ENCODE data around the gene AOPEP. TPM values are rescaled to one million over a fixed set of nuclear protein-coding genes. Genes with fewer than 3 reads are reported as not detected.

Gene AOPEP
- total RNA-seq, 1 experiment from 2014 or later: 14.4 TPM

DNA sequence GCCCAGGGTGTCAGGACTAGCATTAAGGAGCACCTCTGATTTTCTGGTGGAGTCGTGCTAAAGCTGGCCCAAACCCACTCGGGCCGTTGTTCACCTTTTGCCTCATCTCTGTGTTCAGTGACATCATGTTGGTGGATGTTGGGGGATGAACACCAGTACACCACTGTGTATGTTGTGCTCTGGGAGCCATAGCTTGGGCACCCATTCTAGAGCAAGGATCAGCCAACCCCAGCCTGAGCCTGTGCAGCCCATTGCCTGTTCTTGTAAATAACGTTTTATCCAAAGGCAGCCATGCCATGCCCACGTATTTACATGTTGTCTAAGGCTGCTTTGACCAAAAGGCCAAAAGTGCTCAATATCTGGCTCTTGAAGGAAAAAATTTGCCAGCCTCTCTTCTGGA, 345.4 kb downstream of the AOPEP start (continued):
- no peak for TF ChIP-seq ERG (CRISPR knock-in tag; IDR thresholded peaks at IDR 0.05)
- TF ChIP-seq, protein P1, sequence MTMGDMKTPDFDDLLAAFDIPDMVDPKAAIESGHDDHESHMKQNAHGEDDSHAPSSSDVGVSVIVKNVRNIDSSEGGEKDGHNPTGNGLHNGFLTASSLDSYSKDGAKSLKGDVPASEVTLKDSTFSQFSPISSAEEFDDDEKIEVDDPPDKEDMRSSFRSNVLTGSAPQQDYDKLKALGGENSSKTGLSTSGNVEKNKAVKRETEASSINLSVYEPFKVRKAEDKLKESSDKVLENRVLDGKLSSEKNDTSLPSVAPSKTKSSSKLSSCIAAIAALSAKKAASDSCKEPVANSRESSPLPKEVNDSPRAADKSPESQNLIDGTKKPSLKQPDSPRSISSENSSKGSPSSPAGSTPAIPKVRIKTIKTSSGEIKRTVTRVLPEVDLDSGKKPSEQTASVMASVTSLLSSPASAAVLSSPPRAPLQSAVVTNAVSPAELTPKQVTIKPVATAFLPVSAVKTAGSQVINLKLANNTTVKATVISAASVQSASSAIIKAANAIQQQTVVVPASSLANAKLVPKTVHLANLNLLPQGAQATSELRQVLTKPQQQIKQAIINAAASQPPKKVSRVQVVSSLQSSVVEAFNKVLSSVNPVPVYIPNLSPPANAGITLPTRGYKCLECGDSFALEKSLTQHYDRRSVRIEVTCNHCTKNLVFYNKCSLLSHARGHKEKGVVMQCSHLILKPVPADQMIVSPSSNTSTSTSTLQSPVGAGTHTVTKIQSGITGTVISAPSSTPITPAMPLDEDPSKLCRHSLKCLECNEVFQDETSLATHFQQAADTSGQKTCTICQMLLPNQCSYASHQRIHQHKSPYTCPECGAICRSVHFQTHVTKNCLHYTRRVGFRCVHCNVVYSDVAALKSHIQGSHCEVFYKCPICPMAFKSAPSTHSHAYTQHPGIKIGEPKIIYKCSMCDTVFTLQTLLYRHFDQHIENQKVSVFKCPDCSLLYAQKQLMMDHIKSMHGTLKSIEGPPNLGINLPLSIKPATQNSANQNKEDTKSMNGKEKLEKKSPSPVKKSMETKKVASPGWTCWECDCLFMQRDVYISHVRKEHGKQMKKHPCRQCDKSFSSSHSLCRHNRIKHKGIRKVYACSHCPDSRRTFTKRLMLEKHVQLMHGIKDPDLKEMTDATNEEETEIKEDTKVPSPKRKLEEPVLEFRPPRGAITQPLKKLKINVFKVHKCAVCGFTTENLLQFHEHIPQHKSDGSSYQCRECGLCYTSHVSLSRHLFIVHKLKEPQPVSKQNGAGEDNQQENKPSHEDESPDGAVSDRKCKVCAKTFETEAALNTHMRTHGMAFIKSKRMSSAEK (CRISPR knock-in tag; IDR thresholded peaks at IDR 0.05; ENCODE audit: borderline replicate concordance): no peak
- no peak for TF ChIP-seq TCF7 (CRISPR knock-in tag; IDR thresholded peaks at IDR 0.05; ENCODE audit: low read depth)
- TF ChIP-seq, protein P2, sequence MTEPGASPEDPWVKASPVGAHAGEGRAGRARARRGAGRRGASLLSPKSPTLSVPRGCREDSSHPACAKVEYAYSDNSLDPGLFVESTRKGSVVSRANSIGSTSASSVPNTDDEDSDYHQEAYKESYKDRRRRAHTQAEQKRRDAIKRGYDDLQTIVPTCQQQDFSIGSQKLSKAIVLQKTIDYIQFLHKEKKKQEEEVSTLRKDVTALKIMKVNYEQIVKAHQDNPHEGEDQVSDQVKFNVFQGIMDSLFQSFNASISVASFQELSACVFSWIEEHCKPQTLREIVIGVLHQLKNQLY (CRISPR knock-in tag; IDR thresholded peaks at IDR 0.05): no peak
- TF ChIP-seq, protein P3, sequence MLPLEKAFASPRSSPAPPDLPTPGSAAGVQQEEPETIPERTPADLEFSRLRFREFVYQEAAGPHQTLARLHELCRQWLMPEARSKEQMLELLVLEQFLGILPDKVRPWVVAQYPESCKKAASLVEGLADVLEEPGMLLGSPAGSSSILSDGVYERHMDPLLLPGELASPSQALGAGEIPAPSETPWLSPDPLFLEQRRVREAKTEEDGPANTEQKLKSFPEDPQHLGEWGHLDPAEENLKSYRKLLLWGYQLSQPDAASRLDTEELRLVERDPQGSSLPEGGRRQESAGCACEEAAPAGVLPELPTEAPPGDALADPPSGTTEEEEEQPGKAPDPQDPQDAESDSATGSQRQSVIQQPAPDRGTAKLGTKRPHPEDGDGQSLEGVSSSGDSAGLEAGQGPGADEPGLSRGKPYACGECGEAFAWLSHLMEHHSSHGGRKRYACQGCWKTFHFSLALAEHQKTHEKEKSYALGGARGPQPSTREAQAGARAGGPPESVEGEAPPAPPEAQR (CRISPR knock-in tag; IDR thresholded peaks at IDR 0.05): no peak
- TF ChIP-seq FOXP1 (CRISPR knock-in tag; IDR thresholded peaks at IDR 0.05; ENCODE audit: borderline replicate concordance): no peak
- TF ChIP-seq ATF1 (CRISPR knock-in tag; IDR thresholded peaks at IDR 0.05): no peak

DNA sequence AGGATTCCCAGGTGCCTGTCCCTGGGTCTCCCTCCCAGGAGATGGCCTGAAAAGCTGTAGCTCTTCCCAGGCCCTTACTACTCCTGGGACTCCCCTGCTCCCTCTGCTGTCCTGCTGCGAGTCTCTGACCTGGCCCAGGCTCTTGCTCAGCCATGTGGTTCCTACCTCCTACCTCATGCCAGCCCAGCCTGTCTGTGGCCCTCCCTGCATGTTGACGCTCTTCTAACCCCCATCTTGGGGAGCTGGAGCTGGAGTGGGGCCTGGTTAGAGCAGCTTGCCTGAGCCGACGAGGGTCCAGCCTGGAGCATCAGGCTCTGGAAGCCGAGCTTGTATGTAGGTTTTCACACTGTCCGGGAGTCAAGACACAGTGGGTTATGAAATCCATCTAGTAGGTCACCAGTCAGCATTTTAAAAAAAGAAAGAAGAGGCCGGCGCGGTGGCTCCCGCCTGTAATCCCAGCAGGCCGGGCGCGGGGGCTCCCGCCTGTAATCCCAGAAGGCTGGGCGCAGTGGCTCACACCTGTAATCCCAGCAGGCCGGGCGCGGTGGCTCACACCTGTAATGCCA, 346.6 kb downstream of the AOPEP start:
- TF ChIP-seq TCF7 (CRISPR knock-in tag; IDR thresholded peaks at IDR 0.05; ENCODE audit: low read depth): no peak
- peak; percentile 47; the same call in 1 of the 2 replicates for TF ChIP-seq MAX (CRISPR knock-in tag; IDR thresholded peaks at IDR 0.05)
- Mint-ChIP-seq H3K9me3 (no peaks in the 10 kb centered on the region), H3K36me3 (no peaks in the 10 kb centered on the region), H3K4me1 (peaks cover 30% of the 10 kb centered on the region), H3K27ac (no peak overlapping the region), H3K4me3 (no peak overlapping the region), H3K27me3 (ENCODE audit: low read depth) (no peaks in the 10 kb centered on the region)
- ChIA-PET POLR2A (no interaction called here), CTCF (interaction anchor here (0.8 to 2.1 kb wide), 20 partner anchors 11 to 404 kb away, joined by 3 to 18 read pairs (median 4); no protein-coding TSS in a partner anchor)
- DNase-seq (ENCODE audit: low spot score): peak; percentile 47
- peak; percentile 91 for ATAC-seq

GRCh38 chr9:95073918-95074317, 347.4 kb downstream of the AOPEP start:
- H3K4me1 Mint-ChIP-seq: peaks cover 30% of the 10 kb centered on the region
- H3K36me3 Mint-ChIP-seq: no peaks in the 10 kb centered on the region
- no peak for DNase-seq (ENCODE audit: low spot score)
- ChIA-PET POLR2A (no interaction called here), CTCF (interaction anchor here (1.0 kb wide), 1 partner anchor 54 kb away, joined by 3 read pairs; no protein-coding TSS in a partner anchor)
- ATAC-seq: no peak
- H3K27ac Mint-ChIP-seq: no peak overlapping the region
- no peaks in the 10 kb centered on the region for H3K27me3 Mint-ChIP-seq (ENCODE audit: low read depth)
- no peaks in the 10 kb centered on the region for H3K9me3 Mint-ChIP-seq
- no peak overlapping the region for H3K4me3 Mint-ChIP-seq
- TF ChIP-seq, protein P4, sequence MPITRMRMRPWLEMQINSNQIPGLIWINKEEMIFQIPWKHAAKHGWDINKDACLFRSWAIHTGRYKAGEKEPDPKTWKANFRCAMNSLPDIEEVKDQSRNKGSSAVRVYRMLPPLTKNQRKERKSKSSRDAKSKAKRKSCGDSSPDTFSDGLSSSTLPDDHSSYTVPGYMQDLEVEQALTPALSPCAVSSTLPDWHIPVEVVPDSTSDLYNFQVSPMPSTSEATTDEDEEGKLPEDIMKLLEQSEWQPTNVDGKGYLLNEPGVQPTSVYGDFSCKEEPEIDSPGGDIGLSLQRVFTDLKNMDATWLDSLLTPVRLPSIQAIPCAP (CRISPR knock-in tag; IDR thresholded peaks at IDR 0.05): no peak
- no peak for TF ChIP-seq ZNF512 (CRISPR knock-in tag; IDR thresholded peaks at IDR 0.05; ENCODE audit: borderline replicate concordance)
- no peak for TF ChIP-seq PRRX2 (CRISPR knock-in tag; IDR thresholded peaks at IDR 0.05)
- TF ChIP-seq, protein P5, sequence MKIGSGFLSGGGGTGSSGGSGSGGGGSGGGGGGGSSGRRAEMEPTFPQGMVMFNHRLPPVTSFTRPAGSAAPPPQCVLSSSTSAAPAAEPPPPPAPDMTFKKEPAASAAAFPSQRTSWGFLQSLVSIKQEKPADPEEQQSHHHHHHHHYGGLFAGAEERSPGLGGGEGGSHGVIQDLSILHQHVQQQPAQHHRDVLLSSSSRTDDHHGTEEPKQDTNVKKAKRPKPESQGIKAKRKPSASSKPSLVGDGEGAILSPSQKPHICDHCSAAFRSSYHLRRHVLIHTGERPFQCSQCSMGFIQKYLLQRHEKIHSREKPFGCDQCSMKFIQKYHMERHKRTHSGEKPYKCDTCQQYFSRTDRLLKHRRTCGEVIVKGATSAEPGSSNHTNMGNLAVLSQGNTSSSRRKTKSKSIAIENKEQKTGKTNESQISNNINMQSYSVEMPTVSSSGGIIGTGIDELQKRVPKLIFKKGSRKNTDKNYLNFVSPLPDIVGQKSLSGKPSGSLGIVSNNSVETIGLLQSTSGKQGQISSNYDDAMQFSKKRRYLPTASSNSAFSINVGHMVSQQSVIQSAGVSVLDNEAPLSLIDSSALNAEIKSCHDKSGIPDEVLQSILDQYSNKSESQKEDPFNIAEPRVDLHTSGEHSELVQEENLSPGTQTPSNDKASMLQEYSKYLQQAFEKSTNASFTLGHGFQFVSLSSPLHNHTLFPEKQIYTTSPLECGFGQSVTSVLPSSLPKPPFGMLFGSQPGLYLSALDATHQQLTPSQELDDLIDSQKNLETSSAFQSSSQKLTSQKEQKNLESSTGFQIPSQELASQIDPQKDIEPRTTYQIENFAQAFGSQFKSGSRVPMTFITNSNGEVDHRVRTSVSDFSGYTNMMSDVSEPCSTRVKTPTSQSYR (CRISPR knock-in tag; IDR thresholded peaks at IDR 0.05): no peak
- TF ChIP-seq, protein P6, sequence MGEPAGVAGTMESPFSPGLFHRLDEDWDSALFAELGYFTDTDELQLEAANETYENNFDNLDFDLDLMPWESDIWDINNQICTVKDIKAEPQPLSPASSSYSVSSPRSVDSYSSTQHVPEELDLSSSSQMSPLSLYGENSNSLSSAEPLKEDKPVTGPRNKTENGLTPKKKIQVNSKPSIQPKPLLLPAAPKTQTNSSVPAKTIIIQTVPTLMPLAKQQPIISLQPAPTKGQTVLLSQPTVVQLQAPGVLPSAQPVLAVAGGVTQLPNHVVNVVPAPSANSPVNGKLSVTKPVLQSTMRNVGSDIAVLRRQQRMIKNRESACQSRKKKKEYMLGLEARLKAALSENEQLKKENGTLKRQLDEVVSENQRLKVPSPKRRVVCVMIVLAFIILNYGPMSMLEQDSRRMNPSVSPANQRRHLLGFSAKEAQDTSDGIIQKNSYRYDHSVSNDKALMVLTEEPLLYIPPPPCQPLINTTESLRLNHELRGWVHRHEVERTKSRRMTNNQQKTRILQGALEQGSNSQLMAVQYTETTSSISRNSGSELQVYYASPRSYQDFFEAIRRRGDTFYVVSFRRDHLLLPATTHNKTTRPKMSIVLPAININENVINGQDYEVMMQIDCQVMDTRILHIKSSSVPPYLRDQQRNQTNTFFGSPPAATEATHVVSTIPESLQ (CRISPR knock-in tag; IDR thresholded peaks at IDR 0.05): no peak
- TF ChIP-seq RELA (CRISPR knock-in tag; IDR thresholded peaks at IDR 0.05; ENCODE audit: borderline replicate concordance): no peak
- TF ChIP-seq GRHL2 (CRISPR knock-in tag; IDR thresholded peaks at IDR 0.05; ENCODE audit: insufficient replicate concordance, severe bottlenecking): no peak
- TF ChIP-seq FOXJ3 (CRISPR knock-in tag; IDR thresholded peaks at IDR 0.05; ENCODE audit: borderline replicate concordance): no peak

Measured in WTC11 (cell line).